ENCODE data around the gene TRMT2A. TPM values are rescaled to one million over a fixed set of nuclear protein-coding genes. Genes with fewer than 3 reads are reported as not detected.

TRMT2A gene
- total RNA-seq, 1 donor from 2014 or later: 70.4 TPM

DNA sequence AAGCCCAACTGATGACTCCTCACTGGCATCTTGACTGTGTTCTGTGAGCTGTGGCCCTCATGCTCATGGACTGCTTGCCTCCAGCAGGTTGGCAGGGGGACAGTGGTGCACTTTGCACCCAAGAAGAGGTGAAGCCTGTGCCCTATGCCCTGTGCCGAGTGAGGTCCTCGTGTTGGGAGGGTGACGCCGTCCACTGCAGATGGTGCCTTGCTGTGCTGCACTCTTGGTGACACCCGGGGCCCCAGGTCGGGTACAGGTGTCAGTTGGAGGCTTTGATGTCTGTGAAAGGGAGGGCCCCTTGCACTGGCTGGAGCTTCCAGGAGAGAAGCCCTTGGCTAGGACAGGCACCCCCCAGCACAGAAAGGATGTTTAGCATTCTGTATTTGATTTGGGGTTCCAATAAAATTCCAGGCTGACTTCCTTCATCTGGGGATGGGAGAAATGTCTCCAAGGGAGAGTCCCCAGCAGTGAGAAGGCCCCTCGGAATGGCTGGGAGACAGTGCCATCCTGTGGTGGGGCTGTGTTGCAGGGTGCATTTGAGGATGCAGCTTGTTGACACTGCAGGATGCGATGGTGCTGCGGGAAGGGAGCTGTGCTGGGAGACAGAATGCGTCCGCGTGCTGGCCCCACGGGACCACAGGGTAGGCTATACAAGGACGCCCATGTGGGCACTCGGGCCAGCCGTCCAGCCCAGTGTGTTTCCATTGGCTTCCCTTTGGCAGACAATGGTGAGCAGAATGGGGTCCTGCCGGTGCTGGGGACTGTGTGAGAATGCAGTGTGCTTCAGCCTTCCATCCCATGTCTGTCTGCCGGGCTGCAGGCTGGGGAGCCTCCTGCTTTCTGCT, 12.1 kb upstream of the TRMT2A start:
- no peak for DNase-seq
- H3K36me3 ChIP-seq: peaks cover 33% of the 10 kb centered on the region
- no peak overlapping the region for H3K4me3 ChIP-seq
- no peak overlapping the region for H3K27ac ChIP-seq
- H3K9me3 ChIP-seq: no peaks in the 10 kb centered on the region
- TF ChIP-seq, protein P1, sequence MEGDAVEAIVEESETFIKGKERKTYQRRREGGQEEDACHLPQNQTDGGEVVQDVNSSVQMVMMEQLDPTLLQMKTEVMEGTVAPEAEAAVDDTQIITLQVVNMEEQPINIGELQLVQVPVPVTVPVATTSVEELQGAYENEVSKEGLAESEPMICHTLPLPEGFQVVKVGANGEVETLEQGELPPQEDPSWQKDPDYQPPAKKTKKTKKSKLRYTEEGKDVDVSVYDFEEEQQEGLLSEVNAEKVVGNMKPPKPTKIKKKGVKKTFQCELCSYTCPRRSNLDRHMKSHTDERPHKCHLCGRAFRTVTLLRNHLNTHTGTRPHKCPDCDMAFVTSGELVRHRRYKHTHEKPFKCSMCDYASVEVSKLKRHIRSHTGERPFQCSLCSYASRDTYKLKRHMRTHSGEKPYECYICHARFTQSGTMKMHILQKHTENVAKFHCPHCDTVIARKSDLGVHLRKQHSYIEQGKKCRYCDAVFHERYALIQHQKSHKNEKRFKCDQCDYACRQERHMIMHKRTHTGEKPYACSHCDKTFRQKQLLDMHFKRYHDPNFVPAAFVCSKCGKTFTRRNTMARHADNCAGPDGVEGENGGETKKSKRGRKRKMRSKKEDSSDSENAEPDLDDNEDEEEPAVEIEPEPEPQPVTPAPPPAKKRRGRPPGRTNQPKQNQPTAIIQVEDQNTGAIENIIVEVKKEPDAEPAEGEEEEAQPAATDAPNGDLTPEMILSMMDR (IDR thresholded peaks at IDR 0.05): no peak
- intact Hi-C loops (cut with DNase I): no loop called here
- ATAC-seq: no peak
- H3K27me3 ChIP-seq (ENCODE audit: low read depth): no peaks in the 10 kb centered on the region
- H3K4me1 ChIP-seq: peaks cover 25% of the 10 kb centered on the region

DNA sequence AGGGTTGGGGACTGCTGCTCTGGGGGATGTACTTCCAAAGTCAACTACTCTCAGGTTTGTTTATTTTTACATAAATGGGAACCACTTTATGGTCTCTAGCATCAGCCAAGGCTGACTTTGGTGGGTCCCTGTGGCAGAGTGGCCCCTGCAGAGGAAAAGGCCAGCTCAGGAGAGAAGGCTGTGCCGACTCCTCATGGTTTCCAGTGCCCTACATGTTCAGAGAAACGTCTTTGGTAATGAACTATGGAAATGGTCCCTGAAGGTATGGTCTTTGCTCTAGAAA, 11.5 kb upstream of the TRMT2A start:
- ATAC-seq: no peak
- Histone ChIP-seq H3K36me3 (peaks cover 33% of the 10 kb centered on the region), H3K27me3 (ENCODE audit: low read depth) (no peaks in the 10 kb centered on the region), H3K27ac (no peak overlapping the region), H3K9me3 (no peaks in the 10 kb centered on the region), H3K4me1 (peaks cover 19% of the 10 kb centered on the region), H3K4me3 (no peak overlapping the region)
- TF ChIP-seq, protein P1 (IDR thresholded peaks at IDR 0.05): no peak
- intact Hi-C loops (cut with DNase I): no loop called here
- DNase-seq: no peak

DNA sequence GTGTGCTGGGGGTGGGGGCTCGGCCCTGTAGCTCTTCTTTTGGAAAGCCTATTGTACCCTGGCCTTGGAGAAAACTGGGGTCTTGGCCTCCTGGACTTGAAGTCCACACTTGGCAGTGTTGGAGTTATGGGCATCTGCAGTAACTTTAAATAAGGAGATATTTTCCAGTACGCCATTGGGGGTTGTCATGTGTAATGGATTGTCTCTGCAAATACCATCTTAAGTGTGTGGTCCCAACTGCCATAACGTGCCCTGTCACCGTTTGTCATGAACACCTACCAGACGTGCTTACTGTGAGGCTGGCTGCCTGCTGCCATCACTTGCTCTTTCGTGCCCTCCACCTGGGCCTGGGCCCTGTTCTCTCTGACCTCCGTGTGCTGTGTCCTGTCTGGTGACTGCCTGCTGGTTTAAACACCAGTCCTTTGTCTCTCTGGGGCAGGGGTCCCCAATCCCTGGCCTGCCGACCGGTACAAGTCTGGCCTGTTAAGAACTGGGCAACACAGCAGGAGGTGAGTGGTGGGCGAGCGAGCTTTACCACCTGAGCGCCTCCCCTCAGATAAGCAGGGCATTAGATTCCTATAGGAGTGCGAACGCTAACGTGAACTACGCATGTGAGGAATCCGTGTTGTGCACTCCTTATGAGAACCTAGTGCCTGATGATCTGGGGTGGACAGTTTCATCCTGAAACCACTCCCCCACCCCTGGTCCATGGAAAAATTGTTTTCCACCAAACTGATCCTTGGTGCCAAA, 11.0 kb upstream of the TRMT2A start:
- TF ChIP-seq, protein P1 (IDR thresholded peaks at IDR 0.05): no peak
- Histone ChIP-seq H3K9me3 (no peaks in the 10 kb centered on the region), H3K27me3 (ENCODE audit: low read depth) (no peaks in the 10 kb centered on the region), H3K36me3 (peaks cover 33% of the 10 kb centered on the region), H3K4me3 (no peak overlapping the region), H3K27ac (no peak overlapping the region), H3K4me1 (peaks cover 14% of the 10 kb centered on the region)
- intact Hi-C loops (cut with DNase I): no loop called here
- no peak for DNase-seq
- no peak for ATAC-seq

DNA sequence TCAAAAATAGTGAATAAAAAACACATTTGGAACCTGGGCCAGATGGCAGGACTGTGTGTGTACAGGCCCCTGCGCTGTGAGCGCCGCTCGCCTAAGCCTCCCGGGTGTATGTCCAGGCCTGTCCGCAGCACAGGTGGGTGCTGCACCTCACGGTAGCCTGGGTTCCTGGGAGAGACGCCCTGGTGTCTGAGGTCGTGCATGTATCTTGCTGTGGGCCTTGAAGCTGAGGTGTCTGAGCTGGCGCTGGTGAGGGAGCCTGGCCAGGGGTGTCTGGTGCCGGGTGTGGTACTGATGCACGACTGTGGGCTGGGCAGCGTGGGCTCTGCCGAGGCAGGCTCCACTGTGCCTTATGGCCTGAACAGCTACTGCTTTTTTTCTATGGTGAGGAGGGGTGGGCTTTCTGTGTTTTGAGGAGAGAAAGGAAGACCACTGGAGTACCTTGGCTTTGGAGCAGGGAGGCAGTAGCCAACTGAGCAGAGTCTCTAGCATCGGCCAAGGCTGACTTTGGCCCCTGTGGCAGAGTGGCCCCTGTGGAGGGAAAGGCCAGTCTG, 10.4 kb upstream of the TRMT2A start:
- intact Hi-C loops (cut with DNase I): no loop called here
- H3K27me3 ChIP-seq (ENCODE audit: low read depth): no peaks in the 10 kb centered on the region
- H3K4me1 ChIP-seq: peaks cover 8% of the 10 kb centered on the region
- ATAC-seq (no peak), DNase-seq (no peak)
- H3K27ac ChIP-seq: no peak overlapping the region
- H3K36me3 ChIP-seq: peaks cover 34% of the 10 kb centered on the region
- no peak overlapping the region for H3K4me3 ChIP-seq
- H3K9me3 ChIP-seq: no peaks in the 10 kb centered on the region
- TF ChIP-seq, protein P1 (IDR thresholded peaks at IDR 0.05): no peak

DNA sequence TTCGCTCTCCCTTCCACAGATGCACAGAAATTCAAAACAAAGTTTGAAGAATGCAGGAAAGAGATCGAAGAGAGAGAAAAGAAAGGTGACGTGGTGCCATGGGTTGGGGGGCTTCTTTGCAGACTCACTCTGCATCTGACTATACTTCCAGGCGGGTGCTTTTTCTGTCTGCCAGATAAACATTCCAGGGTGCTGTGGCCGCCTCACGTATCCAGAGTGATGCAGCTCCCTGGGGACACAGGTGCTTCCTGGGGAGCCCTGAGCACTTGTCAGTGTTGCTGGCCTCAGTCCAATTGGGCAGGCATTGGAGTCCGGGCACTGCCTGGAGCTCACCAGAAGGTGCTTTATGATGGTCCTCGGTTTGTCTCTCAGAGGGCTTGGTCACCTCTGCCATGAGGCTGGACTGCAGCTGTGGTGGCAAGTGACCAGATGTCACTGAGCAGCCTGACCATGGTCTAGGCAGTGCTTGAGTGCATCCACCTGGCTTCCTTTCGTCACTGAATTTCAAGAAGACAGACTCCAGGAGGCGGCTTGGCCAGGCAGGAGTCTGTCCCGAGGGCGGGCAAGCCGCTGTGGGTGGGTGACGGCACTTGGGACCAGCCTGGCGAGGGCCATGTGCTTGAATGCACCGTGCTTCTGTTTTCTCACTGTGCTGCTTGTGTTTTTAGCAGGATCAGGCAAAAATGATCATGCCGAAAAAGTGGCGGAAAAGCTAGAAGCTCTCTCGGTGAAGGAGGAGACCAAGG, 9.4 kb upstream of the TRMT2A start:
- Histone ChIP-seq H3K27ac (no peak overlapping the region), H3K9me3 (no peaks in the 10 kb centered on the region), H3K4me3 (no peak overlapping the region), H3K27me3 (ENCODE audit: low read depth) (no peaks in the 10 kb centered on the region), H3K4me1 (peaks cover 7% of the 10 kb centered on the region), H3K36me3 (peaks cover 41% of the 10 kb centered on the region)
- DNase-seq: no peak
- no peak for ATAC-seq
- TF ChIP-seq, protein P1 (IDR thresholded peaks at IDR 0.05): no peak
- intact Hi-C loops (cut with DNase I): no loop called here
